H9 (cell line): Measurements from ENCODE around the gene HS6ST3. TPM values are rescaled to one million over a fixed set of nuclear protein-coding genes. Genes with fewer than 3 reads are reported as not detected.

Source experiments
- DNase-seq: peaks from one replicate; pipeline ENCODE4 v3.0.0-alpha.2; 2017
- H2AFZ ChIP-seq: one replicate; pipeline ENCODE4 v1.6.1; 2013; ENCODE audit warnings: mild to moderate bottlenecking, low read length, control low read depth, moderate library complexity
- H2AK5ac ChIP-seq: 2 replicates; pipeline ENCODE4 v1.6.1; 2013; ENCODE audit warnings: low read length, control low read depth, mixed read lengths; ENCODE audit not compliant: insufficient read length
- H2BK120ac ChIP-seq: one replicate; pipeline ENCODE4 v1.6.1; 2013; ENCODE audit warnings: low read depth, mild to moderate bottlenecking, low read length, control low read depth, inconsistent platforms; ENCODE audit not compliant: poor library complexity, severe bottlenecking
- H2BK12ac ChIP-seq: 2 replicates; pipeline ENCODE4 v1.6.1; 2013; ENCODE audit warnings: low read length, control low read depth, mixed read lengths, low read depth; ENCODE audit not compliant: insufficient read length
- H2BK15ac ChIP-seq: 2 replicates; pipeline ENCODE4 v1.6.1; 2013; ENCODE audit warnings: low read depth, low read length, control low read depth
- H2BK20ac ChIP-seq: one replicate; pipeline ENCODE4 v1.6.1; 2013; ENCODE audit warnings: low read depth, mild to moderate bottlenecking, low read length, control low read depth, inconsistent platforms; ENCODE audit not compliant: poor library complexity, severe bottlenecking
- H2BK5ac ChIP-seq: 2 replicates; pipeline ENCODE4 v1.6.1; 2013; ENCODE audit warnings: low read length, control low read depth, mixed read lengths; ENCODE audit not compliant: insufficient read length
- H3K14ac ChIP-seq: 2 replicates; pipeline ENCODE4 v1.6.1; 2013; ENCODE audit warnings: low read length, control low read depth; ENCODE audit not compliant: insufficient read depth
- H3K18ac ChIP-seq: 2 replicates; pipeline ENCODE4 v1.6.1; 2013; ENCODE audit warnings: low read depth, mild to moderate bottlenecking, mixed read lengths, low read length, control low read depth; ENCODE audit not compliant: insufficient read length
- H3K23ac ChIP-seq: 2 replicates; pipeline ENCODE4 v1.6.1; 2013; ENCODE audit warnings: low read length, control low read depth, mixed read lengths, low read depth; ENCODE audit not compliant: insufficient read length
- H3K23me2 ChIP-seq: 2 replicates; pipeline ENCODE4 v1.6.1; 2013; ENCODE audit warnings: low read depth, mild to moderate bottlenecking, mixed read lengths, low read length, control low read depth; ENCODE audit not compliant: insufficient read length, poor library complexity, severe bottlenecking
- H3K27ac ChIP-seq: 2 replicates; pipeline ENCODE4 v1.5.1; 2013; ENCODE audit warnings: low read length, control low read depth, mixed read lengths, low read depth; ENCODE audit not compliant: insufficient read length
- H3K27me3 ChIP-seq: 2 replicates; pipeline ENCODE4 v1.6.1; 2013; ENCODE audit warnings: low read length, control low read depth, inconsistent platforms; ENCODE audit not compliant: insufficient read depth
- H3K4ac ChIP-seq: 2 replicates; pipeline ENCODE4 v1.6.1; 2013; ENCODE audit warnings: low read depth, mild to moderate bottlenecking, control low read depth, inconsistent platforms, low read length, moderate library complexity
- H3K4me1 ChIP-seq: 2 replicates; pipeline ENCODE4 v1.6.1; 2013; ENCODE audit warnings: low read length, control low read depth, inconsistent platforms; ENCODE audit not compliant: insufficient read depth
- H3K4me2 ChIP-seq: 2 replicates; pipeline ENCODE4 v1.6.1; 2013; ENCODE audit warnings: low read length, control low read depth, mixed read lengths; ENCODE audit not compliant: insufficient read length, insufficient read depth
- H3K56ac ChIP-seq: 2 replicates; pipeline ENCODE4 v1.6.1; 2013; ENCODE audit warnings: low read depth, mild to moderate bottlenecking, mixed read lengths, low read length, control low read depth; ENCODE audit not compliant: insufficient read length
- H3K79me1 ChIP-seq: 2 replicates; pipeline ENCODE4 v1.6.1; 2013; ENCODE audit warnings: low read depth, mild to moderate bottlenecking, moderate library complexity, low read length, control low read depth, inconsistent platforms; ENCODE audit not compliant: insufficient read depth, poor library complexity, severe bottlenecking
- H3K79me2 ChIP-seq: 2 replicates; pipeline ENCODE4 v1.6.1; 2013; ENCODE audit warnings: low read length, control low read depth, inconsistent platforms; ENCODE audit not compliant: insufficient read depth
- H3K9ac ChIP-seq: 2 replicates; pipeline ENCODE4 v1.6.1; 2013; ENCODE audit warnings: low read length, control low read depth, mixed read lengths; ENCODE audit not compliant: insufficient read length; ENCODE audit errors: extremely low read depth
- H3K9me3 ChIP-seq: one replicate; pipeline ENCODE4 v1.6.1; 2013; ENCODE audit warnings: low read depth, low read length, inconsistent platforms; ENCODE audit not compliant: control insufficient read depth
- H3T11ph ChIP-seq: one replicate; pipeline ENCODE4 v1.6.1; 2013; ENCODE audit warnings: mild to moderate bottlenecking, low read length, control low read depth, inconsistent platforms
- H4K20me1 ChIP-seq: one replicate; pipeline ENCODE4 v1.6.1; 2013; ENCODE audit not compliant: control insufficient read depth, insufficient read length, insufficient read depth
- H4K5ac ChIP-seq: 2 replicates; pipeline ENCODE4 v1.6.1; 2013; ENCODE audit warnings: low read depth, mild to moderate bottlenecking, mixed read lengths, low read length, control low read depth; ENCODE audit not compliant: insufficient read length
- H4K8ac ChIP-seq: replicated peaks from 2 replicates; pipeline ENCODE4 v1.6.1; 2013; ENCODE audit warnings: low read length, control low read depth, mixed read lengths, low read depth; ENCODE audit not compliant: insufficient read length
- H4K91ac ChIP-seq: 2 replicates; pipeline ENCODE4 v1.6.1; 2013; ENCODE audit warnings: low read depth, mild to moderate bottlenecking, moderate library complexity, mixed read lengths, low read length, control low read depth; ENCODE audit not compliant: insufficient read length
- H3K27ac Mint-ChIP-seq, 3 experiments: 2 replicates in 2 of 3; 3 replicates in 1 of 3; pipeline ENCODE4 v1.8.0; 2020 to 2021; ENCODE audit warnings: mixed read lengths in 3 of 3, mild to moderate bottlenecking in 1 of 3, moderate library complexity in 1 of 3
- H3K27me3 Mint-ChIP-seq: 2 replicates; pipeline ENCODE4 v1.8.0; 2021; ENCODE audit warnings: low read depth, mild to moderate bottlenecking, moderate library complexity, mixed read lengths
- H3K36me3 Mint-ChIP-seq, 3 experiments: 2 replicates in 2 of 3; 3 replicates in 1 of 3; pipeline ENCODE4 v1.8.0; 2020 to 2021; ENCODE audit warnings: low read depth in 3 of 3, mixed read lengths in 3 of 3; ENCODE audit not compliant: insufficient read depth in 1 of 3
- H3K4me1 Mint-ChIP-seq, 2 experiments: 2 replicates each; pipeline ENCODE4 v1.8.0; 2020; ENCODE audit warnings: mixed read lengths in 2 of 2
- H3K4me3 Mint-ChIP-seq, 2 experiments: 2 replicates in 1 of 2; 3 replicates in 1 of 2; pipeline ENCODE4 v1.8.0; 2020 to 2021; ENCODE audit warnings: mild to moderate bottlenecking in 2 of 2, mixed read lengths in 2 of 2, moderate library complexity in 1 of 2
- H3K9me3 Mint-ChIP-seq, 2 experiments: 2 replicates in 1 of 2; 3 replicates in 1 of 2; pipeline ENCODE4 v1.8.0; 2020; ENCODE audit warnings: mild to moderate bottlenecking in 2 of 2, mixed read lengths in 2 of 2, moderate library complexity in 1 of 2
- CTCF ChIP-seq: fragments of 200-600 bp; sonication (generic); conservative IDR thresholded peaks from 3 replicates; pipeline ENCODE4 v1.8.0; 2021; ENCODE audit warnings: antibody characterized with exemption, mild to moderate bottlenecking
- WGBS: extraction: QIAGEN DNeasy Blood & Tissue Kit; methylation state at CpG from one replicate; pipeline ENCODE4 v1.1.7; 2013; ENCODE audit warnings: missing lambda C conversion rate, low lambda C conversion rate, mixed read lengths; ENCODE audit not compliant: insufficient read length; ENCODE audit errors: extremely low coverage; 5-methylcytosine and 5-hydroxymethylcytosine counted together
- total RNA-seq: library from RNA; stranded (reverse); gene quantifications from 2 replicates; pipeline ENCODE4 v1.2.1, GENCODE V29; 2021

Gene HS6ST3
- total RNA-seq, 1 experiment from 2014 or later, result 0.44 TPM

GRCh38 chr13:96203471-96203870, 113.6 kb downstream of the HS6ST3 start:
- H3K23me2 ChIP-seq, result no peaks in the 10 kb centered on the region

More at GRCh38 chr13:96203471-96203870, 113.6 kb downstream of the HS6ST3 start:
- Mint-ChIP-seq H3K27ac (no peak overlapping the region), H3K9me3 (peaks cover 9% of the 10 kb centered on the region in 2 experiments; a peak in 3 of 5 replicates), H3K27me3 (no peaks in the 10 kb centered on the region; the same call in 1 of the 2 replicates), H3K4me1 (no peaks in the 10 kb centered on the region), H3K4me3 (no peak overlapping the region), H3K36me3 (peaks cover 0 to 4% (median 3%) of the 10 kb centered on the region in 3 experiments; a peak in 4 of 7 replicates)
- Histone ChIP-seq H3K23ac (no peak overlapping the region), H2AFZ (no peak overlapping the region), H3K79me2 (no peaks in the 10 kb centered on the region), H4K91ac (no peak overlapping the region), H3K14ac (no peak overlapping the region), H4K20me1 (no peaks in the 10 kb centered on the region), H3K18ac (no peak overlapping the region), H3K9me3 (no peaks in the 10 kb centered on the region), H3K4me2 (no peak overlapping the region), H4K5ac (no peak overlapping the region), H3K4me1 (no peaks in the 10 kb centered on the region), H3T11ph (no peak overlapping the region), H3K4ac (no peak overlapping the region), H3K27ac (no peak overlapping the region), H3K27me3 (no peaks in the 10 kb centered on the region), H4K8ac (no peak overlapping the region), H2AK5ac (no peak overlapping the region), H3K9ac (no peak overlapping the region), H2BK20ac (no peak overlapping the region), H2BK120ac (no peak overlapping the region), H2BK5ac (no peak overlapping the region), H2BK15ac (no peak overlapping the region), H3K56ac (no peak overlapping the region), H2BK12ac (no peak overlapping the region), H3K79me1 (no peaks in the 10 kb centered on the region)
- DNase-seq, result no peak
- TF ChIP-seq CTCF, result no peak
- WGBS, result no CpG with 5 or more reads among the region's 2 CpGs
